Gastroesophageal sphincter (tissue), 4 donors: ENCODE results near the gene ALOXE3. TPM values are rescaled to one million over a fixed set of nuclear protein-coding genes. Genes with fewer than 3 reads are reported as not detected.

ENCODE experiments used
- ATAC-seq: fragments of 150-250 bp; one replicate; pipeline ENCODE4 v1.9.1; 2016; ENCODE audit warnings: mild to moderate bottlenecking, moderate library complexity
- H3K27ac ChIP-seq, 4 donors: fragments of 200-600 bp; sonication (generic) in 3 of 4; 1 replicate in 3 of 4; 2 replicates in 1 of 4; pipeline ENCODE4 v1.5.1; 2016 to 2019
- H3K27me3 ChIP-seq: fragments of 200-600 bp; sonication (generic); one replicate; pipeline ENCODE4 v1.5.1; 2019
- H3K36me3 ChIP-seq, 2 donors: fragments of 200-600 bp; sonication (generic); one replicate each; pipeline ENCODE4 v1.5.1; 2019; ENCODE audit warnings: control low read depth in 1 of 2
- H3K4me1 ChIP-seq, 3 donors: fragments of 200-600 bp; sonication (generic); 1 replicate in 2 of 3; 2 replicates in 1 of 3; pipeline ENCODE4 v1.5.1; 2016 to 2019; ENCODE audit warnings: control low read depth in 2 of 3
- H3K4me3 ChIP-seq, 2 donors: fragments of 200-600 bp; sonication (generic); one replicate each; pipeline ENCODE4 v1.5.1; 2019; ENCODE audit warnings: mild to moderate bottlenecking in 1 of 2, moderate library complexity in 1 of 2
- H3K9me3 ChIP-seq, 3 donors: fragments of 200-600 bp; sonication (generic); one replicate each; pipeline ENCODE4 v1.5.1; 2017 to 2019; ENCODE audit warnings: control low read depth in 2 of 3
- EP300 ChIP-seq: sonication (generic); formaldehyde crosslinking; IDR thresholded peaks from one replicate; pipeline ENCODE4 v1.6.1; 2017; ENCODE audit warnings: antibody characterized with exemption, mild to moderate bottlenecking
- POLR2A ChIP-seq, 2 donors: fragments of 450-650 bp; IDR thresholded peaks; one replicate each; pipeline ENCODE4 v1.6.1; 2017; ENCODE audit warnings: antibody characterized with exemption in 2 of 2, mild to moderate bottlenecking in 2 of 2, moderate library complexity in 1 of 2
- POLR2AphosphoS5 ChIP-seq: sonication (generic); formaldehyde crosslinking; IDR thresholded peaks from one replicate; pipeline ENCODE4 v1.6.1; 2017; ENCODE audit warnings: antibody characterized with exemption
- WGBS, 2 donors: methylation state at CpG; one replicate each; pipeline ENCODE4 v1.1.5; 2018; ENCODE audit warnings: low coverage in 1 of 2; 5-methylcytosine and 5-hydroxymethylcytosine counted together
- total RNA-seq, 4 donors: library from RNA; depleted of rRNA; stranded (reverse); fragments of >200 nt; gene quantifications; one replicate each; pipeline ENCODE4 v1.1.0, GENCODE V29; 2016
- TF ChIP-seq, protein P1 (sequence below), 4 experiments: fragments of 200-600 bp in 2 of 4; fragments of 450-650 bp in 2 of 4; sonication (generic) in 1 of 4; IDR thresholded peaks; one replicate each; pipeline ENCODE4 v1.5.1; 2017 to 2019; ENCODE audit warnings: antibody characterized with exemption in 4 of 4, mild to moderate bottlenecking in 2 of 4, moderate library complexity in 2 of 4

Gene ALOXE3
- total RNA-seq, 4 donors from 2014 or later, result 0.37 TPM; not detected in 3

DNA sequence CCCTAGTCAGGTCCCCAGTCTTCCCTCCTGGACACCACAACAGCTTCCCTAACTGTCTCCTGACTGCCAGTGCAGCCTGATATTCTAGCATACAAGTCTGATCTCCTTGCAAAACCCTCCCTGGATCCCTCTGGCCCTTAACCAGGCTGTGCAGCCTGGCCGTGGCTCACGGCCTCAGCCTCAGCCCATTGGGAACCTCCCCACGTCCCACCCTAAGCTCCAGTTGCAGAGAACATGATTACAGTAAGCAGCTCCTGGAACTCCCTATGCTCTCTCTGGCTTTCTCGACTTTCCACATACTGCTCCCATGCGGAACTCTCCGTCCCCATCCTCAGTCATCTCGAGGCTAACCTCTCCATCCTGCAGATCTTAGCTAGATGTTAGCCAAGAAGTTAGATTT lies 43.8 kb downstream of the ALOXE3 start:
- TF ChIP-seq POLR2A (IDR thresholded peaks at IDR 0.05), result no peak
- TF ChIP-seq, protein P1, sequence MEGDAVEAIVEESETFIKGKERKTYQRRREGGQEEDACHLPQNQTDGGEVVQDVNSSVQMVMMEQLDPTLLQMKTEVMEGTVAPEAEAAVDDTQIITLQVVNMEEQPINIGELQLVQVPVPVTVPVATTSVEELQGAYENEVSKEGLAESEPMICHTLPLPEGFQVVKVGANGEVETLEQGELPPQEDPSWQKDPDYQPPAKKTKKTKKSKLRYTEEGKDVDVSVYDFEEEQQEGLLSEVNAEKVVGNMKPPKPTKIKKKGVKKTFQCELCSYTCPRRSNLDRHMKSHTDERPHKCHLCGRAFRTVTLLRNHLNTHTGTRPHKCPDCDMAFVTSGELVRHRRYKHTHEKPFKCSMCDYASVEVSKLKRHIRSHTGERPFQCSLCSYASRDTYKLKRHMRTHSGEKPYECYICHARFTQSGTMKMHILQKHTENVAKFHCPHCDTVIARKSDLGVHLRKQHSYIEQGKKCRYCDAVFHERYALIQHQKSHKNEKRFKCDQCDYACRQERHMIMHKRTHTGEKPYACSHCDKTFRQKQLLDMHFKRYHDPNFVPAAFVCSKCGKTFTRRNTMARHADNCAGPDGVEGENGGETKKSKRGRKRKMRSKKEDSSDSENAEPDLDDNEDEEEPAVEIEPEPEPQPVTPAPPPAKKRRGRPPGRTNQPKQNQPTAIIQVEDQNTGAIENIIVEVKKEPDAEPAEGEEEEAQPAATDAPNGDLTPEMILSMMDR (IDR thresholded peaks at IDR 0.05), result no peak
- TF ChIP-seq POLR2AphosphoS5, result no peak
- no peak for TF ChIP-seq EP300
- H3K27ac ChIP-seq, result no peak overlapping the region
- no peaks in the 10 kb centered on the region for H3K36me3 ChIP-seq
- no peaks in the 10 kb centered on the region for H3K9me3 ChIP-seq
- no peak for ATAC-seq
- H3K27me3 ChIP-seq, result peaks cover 94% of the 10 kb centered on the region
- 59 to 66% methylated on average over 4 to 5 of the region's 7 CpGs for WGBS, 2 donors
- H3K4me3 ChIP-seq, result no peak overlapping the region
- H3K4me1 ChIP-seq, result peaks cover 0 to 36% (median 20%) of the 10 kb centered on the region in 3 donors

DNA sequence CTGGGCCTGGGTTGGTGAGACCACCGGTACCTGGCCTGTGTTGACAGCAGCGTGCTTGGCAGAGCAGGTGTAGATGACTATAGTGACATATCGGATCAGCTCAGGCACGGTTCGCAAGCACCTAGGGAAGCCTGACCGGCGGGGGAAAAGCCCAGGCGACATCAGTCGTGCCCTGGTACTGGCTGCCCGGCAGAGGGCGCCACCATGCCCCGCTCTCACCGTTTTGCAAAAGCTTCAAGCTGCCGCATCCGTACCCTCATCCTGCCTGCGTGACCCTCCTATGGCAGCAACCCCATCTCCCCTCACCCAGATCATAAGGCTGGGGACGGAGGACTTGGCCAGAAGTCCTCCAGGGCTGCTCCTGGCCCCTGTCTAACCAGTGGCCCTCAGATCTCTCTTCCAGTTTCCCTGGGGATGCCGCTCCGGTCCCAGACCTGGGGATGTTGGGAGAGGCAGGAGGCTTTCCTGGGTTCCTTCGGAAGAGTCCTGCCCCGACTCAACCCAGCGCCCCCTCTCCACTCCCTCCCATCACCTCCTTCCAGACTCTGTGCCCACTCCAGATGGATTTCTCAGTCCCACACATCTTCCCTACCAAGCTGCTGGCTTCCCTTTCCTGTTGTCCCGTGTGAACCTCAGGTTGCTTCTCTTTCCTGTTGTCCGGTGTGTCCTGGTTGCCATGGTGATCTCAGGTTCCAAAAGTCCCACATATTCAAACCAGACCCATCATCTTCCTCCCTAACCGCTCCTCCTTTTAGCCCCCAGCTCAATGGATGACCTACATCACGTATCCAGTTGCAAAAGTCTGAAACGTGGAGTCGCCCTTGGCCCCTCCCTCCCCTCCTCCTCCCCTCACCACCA lies 44.5 kb downstream of the ALOXE3 start:
- Histone ChIP-seq H3K36me3 (no peaks in the 10 kb centered on the region), H3K9me3 (no peaks in the 10 kb centered on the region), H3K27me3 (peaks cover 87% of the 10 kb centered on the region), H3K4me1 (peaks cover 0 to 30% (median 15%) of the 10 kb centered on the region in 3 donors), H3K4me3 (peak overlapping the region in 1 of 2 donors; percentile 1), H3K27ac (no peak overlapping the region)
- TF ChIP-seq POLR2AphosphoS5, result no peak
- TF ChIP-seq POLR2A (IDR thresholded peaks at IDR 0.05), result no peak
- TF ChIP-seq, protein P1 (IDR thresholded peaks at IDR 0.05), result peak in 3 of 4 experiments; percentile 68 to 89 (median 72)
- 0 to 9% methylated on average over 13 to 19 of the region's 28 CpGs for WGBS, 2 donors
- ATAC-seq, result peak; percentile 59

DNA sequence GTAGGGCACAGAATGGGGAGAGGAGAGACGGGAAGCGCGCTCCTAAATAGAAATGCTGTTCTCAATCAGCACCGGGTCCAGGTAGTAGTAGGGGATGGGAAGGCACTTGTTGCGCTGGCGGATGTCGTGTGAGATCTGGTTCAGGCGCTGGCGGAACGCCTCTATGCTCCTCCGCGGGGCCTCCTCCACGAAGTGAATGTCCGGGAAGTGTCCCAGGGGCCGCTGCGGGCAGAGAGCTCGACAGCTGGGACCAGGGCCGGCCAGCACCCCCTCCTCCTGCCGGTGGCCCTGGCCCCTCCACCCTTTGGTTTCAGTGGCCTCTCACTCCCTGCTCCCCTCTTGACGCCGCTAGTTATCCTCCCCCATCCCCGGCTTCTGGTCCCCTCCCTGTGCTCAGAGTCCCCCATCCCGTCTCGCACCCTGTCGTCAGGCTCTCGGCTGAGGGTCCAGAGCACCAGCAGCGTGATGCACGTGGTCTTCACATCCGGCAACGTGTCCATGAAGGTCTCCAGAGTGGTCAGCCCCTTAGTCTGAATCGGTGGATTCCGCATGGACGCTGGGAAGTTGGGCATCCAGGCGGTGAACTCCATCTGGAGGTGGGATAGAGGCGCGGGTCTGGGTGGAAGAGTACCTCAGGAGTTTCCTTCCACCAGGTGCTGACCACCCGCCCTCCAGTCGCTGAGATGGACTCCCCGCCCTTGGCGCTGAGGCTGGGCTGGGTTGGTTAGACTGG lies 45.4 kb downstream of the ALOXE3 start:
- Histone ChIP-seq H3K4me1 (peaks cover 0 to 30% (median 15%) of the 10 kb centered on the region in 3 donors), H3K27me3 (peaks cover 78% of the 10 kb centered on the region), H3K27ac (no peak overlapping the region), H3K36me3 (no peaks in the 10 kb centered on the region), H3K9me3 (no peaks in the 10 kb centered on the region), H3K4me3 (peak overlapping the region in 1 of 2 donors; percentile 24)
- ATAC-seq, result no peak
- WGBS, 2 donors, result 0% methylated on average over 1 to 6 of the region's 40 CpGs
- TF ChIP-seq, protein P1 (IDR thresholded peaks at IDR 0.05), result no peak
- TF ChIP-seq POLR2A (IDR thresholded peaks at IDR 0.05) (no peak), EP300 (no peak), POLR2AphosphoS5 (no peak)

DNA sequence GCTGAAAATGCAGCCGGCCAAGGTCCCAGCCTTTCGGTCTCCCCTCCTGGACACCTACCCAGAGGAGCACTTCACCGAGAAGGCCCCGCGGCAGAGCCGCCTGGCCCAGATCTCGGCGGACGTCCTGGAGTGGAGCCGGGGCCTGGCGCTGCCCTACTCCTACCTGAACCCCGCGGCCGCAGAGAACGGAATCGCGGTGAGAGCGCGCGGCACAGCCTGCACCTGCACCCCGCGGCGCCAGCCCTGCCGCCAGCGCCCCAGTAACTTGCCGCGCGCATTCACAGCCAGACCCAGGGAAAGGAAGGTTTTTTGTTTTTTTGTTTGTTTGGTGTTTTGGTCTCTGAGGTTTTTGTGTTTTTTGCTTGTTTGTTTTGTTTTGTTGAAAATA lies 46.0 kb downstream of the ALOXE3 start:
- H3K27me3 ChIP-seq, result peaks cover 72% of the 10 kb centered on the region
- TF ChIP-seq POLR2A (IDR thresholded peaks at IDR 0.05), result no peak
- TF ChIP-seq, protein P1 (IDR thresholded peaks at IDR 0.05), result no peak
- TF ChIP-seq EP300, result no peak
- TF ChIP-seq POLR2AphosphoS5, result no peak
- no peak for ATAC-seq
- H3K27ac ChIP-seq, result no peak overlapping the region
- WGBS, 2 donors, result 17% methylated on average over 3 of the region's 28 CpGs; no CpG with 5 or more reads in 1 of the 2 donors
- peaks cover 0 to 30% (median 15%) of the 10 kb centered on the region in 3 donors for H3K4me1 ChIP-seq
- H3K36me3 ChIP-seq, result no peaks in the 10 kb centered on the region
- H3K4me3 ChIP-seq, result peak overlapping the region in 1 of 2 donors; percentile 24
- no peaks in the 10 kb centered on the region for H3K9me3 ChIP-seq
